HepG2 (cell line): ENCODE results near the gene SOX5. TPM values are rescaled to one million over a fixed set of nuclear protein-coding genes. Genes with fewer than 3 reads are reported as not detected.

Source experiments
- ATAC-seq: fragments of 200-7000 bp; cut with Tn5 transposase; 3 replicates; pipeline ENCODE4 v1.9.1; 2020; ENCODE audit warnings: mild to moderate bottlenecking, moderate library complexity
- BruUV-seq: library from RNA; stranded (reverse); fragments of 400-500 nt; replicated peaks from 2 replicates; lab custom pipeline; 2021; lab: Mats Ljungman, UMichigan
- CTCF ChIA-PET: fragments of 300-600 bp; formaldehyde crosslinking; extraction: SDS; loops from one replicate; lab custom pipeline; 2021; ENCODE audit warnings: low total read pairs, inconsistent platforms, low intra/inter-chr PET ratio; lab: Yijun Ruan, JAX
- POLR2A ChIA-PET: fragments of 350-600 bp; sonication (Branson Sonifier 250); formaldehyde crosslinking; loops from one replicate; lab custom pipeline; 2020; ENCODE audit warnings: antibody characterized with exemption, inconsistent platforms; lab: Yijun Ruan, JAX
- DNase-seq: peaks from one replicate; pipeline ENCODE4 v3.0.0-alpha.2; 2015; ENCODE audit warnings: low spot score
- FAIRE-seq: peaks from 3 replicates; lab custom pipeline; 2011; peaks lifted over from hg19 to GRCh38; lab: Jason Lieb, UNC
- H2AFZ ChIP-seq: one replicate; pipeline ENCODE4 v1.6.1; 2011; ENCODE audit warnings: low read length, inconsistent platforms
- H3K27ac ChIP-seq: fragments of 300-600 bp; 3 replicates; pipeline ENCODE4 v1.8.0; 2011; ENCODE audit warnings: mixed run types, mild to moderate bottlenecking, mixed read lengths, low read length, inconsistent platforms; ENCODE audit not compliant: insufficient read depth; ENCODE audit errors: extremely low read length
- H3K27me3 ChIP-seq, 2 experiments: fragments of 200-600 bp in 1 of 2; 2 replicates in 1 of 2; 3 replicates in 1 of 2; pipeline versions ENCODE4 v1.6.0 to v1.8.0; 2011; ENCODE audit warnings: low read length in 2 of 2, mild to moderate bottlenecking in 2 of 2, moderate library complexity in 2 of 2, inconsistent platforms in 1 of 2; ENCODE audit not compliant: insufficient read depth in 2 of 2, control insufficient read depth in 1 of 2
- H3K36me3 ChIP-seq, 2 experiments: fragments of 200-600 bp in 1 of 2; replicated peaks in 1 of 2; 2 replicates in 1 of 2; 3 replicates in 1 of 2; pipeline versions ENCODE4 v1.5.1 to v1.8.0; 2011; ENCODE audit warnings: low read length in 2 of 2, inconsistent platforms in 1 of 2; ENCODE audit not compliant: insufficient read depth in 2 of 2, control insufficient read depth in 1 of 2
- H3K4me1 ChIP-seq: 2 replicates; pipeline ENCODE4 v1.5.1; 2012; ENCODE audit warnings: low read length, inconsistent platforms; ENCODE audit not compliant: insufficient read depth
- H3K4me2 ChIP-seq: 2 replicates; pipeline ENCODE4 v1.6.0; 2011; ENCODE audit warnings: low read depth, low read length, inconsistent platforms
- H3K4me3 ChIP-seq, 3 experiments: fragments of 200-600 bp in 1 of 3; sonication (generic), shearing (Covaris generic) in 1 of 3; replicated peaks in 1 of 3; 2 replicates each; pipeline ENCODE4 v1.5.1; 2011 to 2016; ENCODE audit warnings: low read length in 3 of 3, inconsistent platforms in 2 of 3, low read depth in 2 of 3, mild to moderate bottlenecking in 2 of 3, control low read depth in 1 of 3, mixed read lengths in 1 of 3; ENCODE audit not compliant: insufficient read depth in 1 of 3
- H3K79me2 ChIP-seq: one replicate; pipeline ENCODE4 v1.6.1; 2011; ENCODE audit warnings: low read length, inconsistent platforms; ENCODE audit not compliant: insufficient read depth
- H3K9ac ChIP-seq: 2 replicates; pipeline ENCODE4 v1.6.0; 2011; ENCODE audit warnings: mild to moderate bottlenecking, low read depth, low read length, inconsistent platforms; ENCODE audit not compliant: insufficient read depth
- H3K9me3 ChIP-seq: 2 replicates; pipeline ENCODE4 v1.5.1; 2012; ENCODE audit warnings: mild to moderate bottlenecking, low read length
- H4K20me1 ChIP-seq: 2 replicates; pipeline ENCODE4 v1.6.0; 2011; ENCODE audit warnings: inconsistent platforms, mild to moderate bottlenecking, low read length, moderate library complexity; ENCODE audit not compliant: insufficient read depth
- AHDC1 ChIP-seq: sonication (generic); formaldehyde crosslinking; IDR thresholded peaks from 2 replicates; pipeline ENCODE4 v1.5.1; 2020; ENCODE audit warnings: mild to moderate bottlenecking, missing genetic modification reagents, borderline replicate concordance
- DR1 ChIP-seq: sonication (generic); formaldehyde crosslinking; IDR thresholded peaks from 2 replicates; pipeline ENCODE4 v1.8.0; 2021; ENCODE audit warnings: mild to moderate bottlenecking, missing genetic modification reagents, inconsistent platforms
- GATA4 ChIP-seq: sonication (generic); IDR thresholded peaks from 2 replicates; pipeline ENCODE4 v1.6.1; 2016; ENCODE audit warnings: antibody characterized with exemption, low read depth, borderline replicate concordance
- MIER2 ChIP-seq: IDR thresholded peaks from 2 replicates; pipeline ENCODE4 v1.6.1; 2016; ENCODE audit warnings: missing biosample characterization, missing genetic modification reagents
- NONO ChIP-seq, 2 experiments: fragments of 450-650 bp in 1 of 2; sonication (generic) in 1 of 2; formaldehyde crosslinking in 1 of 2; IDR thresholded peaks in 1 of 2; conservative IDR thresholded peaks in 1 of 2; 2 replicates each; pipeline versions ENCODE4 v1.6.1 to v1.8.0; 2017 to 2022; ENCODE audit warnings: mild to moderate bottlenecking in 1 of 2, missing genetic modification reagents in 1 of 2, moderate library complexity in 1 of 2
- ZBTB3 ChIP-seq: sonication (generic); formaldehyde crosslinking; IDR thresholded peaks from 2 replicates; pipeline ENCODE4 v1.4.0; 2020; ENCODE audit warnings: low read depth, mild to moderate bottlenecking, moderate library complexity, missing genetic modification reagents, borderline replicate concordance
- ZNF136 ChIP-seq: sonication (generic); formaldehyde crosslinking; IDR thresholded peaks from 2 replicates; pipeline ENCODE4 v1.8.1; 2022; ENCODE audit warnings: low read depth, mild to moderate bottlenecking, moderate library complexity, missing genetic modification reagents
- ZNF333 ChIP-seq: sonication (generic); formaldehyde crosslinking; IDR thresholded peaks from 2 replicates; pipeline ENCODE4 v1.4.0; 2020; ENCODE audit warnings: mild to moderate bottlenecking, missing genetic modification reagents, borderline replicate concordance
- ZNF451 ChIP-seq: sonication (generic); formaldehyde crosslinking; IDR thresholded peaks from 2 replicates; pipeline ENCODE4 v1.5.0; 2020; ENCODE audit warnings: mild to moderate bottlenecking, missing genetic modification reagents
- ZNF567 ChIP-seq: sonication (generic); formaldehyde crosslinking; IDR thresholded peaks from 2 replicates; pipeline ENCODE4 v1.8.1; 2023; ENCODE audit warnings: mild to moderate bottlenecking, missing genetic modification reagents, borderline replicate concordance
- ZSCAN25 ChIP-seq: sonication (generic); formaldehyde crosslinking; IDR thresholded peaks from 2 replicates; pipeline ENCODE4 v1.8.0; 2022; ENCODE audit warnings: mild to moderate bottlenecking, missing genetic modification reagents
- ZSCAN30 ChIP-seq: sonication (generic); formaldehyde crosslinking; IDR thresholded peaks from 2 replicates; pipeline ENCODE4 v1.5.0; 2020; ENCODE audit warnings: mild to moderate bottlenecking, missing genetic modification reagents
- WGBS: methylation state at CpG from one replicate; pipeline ENCODE4 v1.1.6; 2017; ENCODE audit warnings: low lambda C conversion rate; 5-methylcytosine and 5-hydroxymethylcytosine counted together
- in situ Hi-C: cut with HindIII; loops from 2 replicates; pipeline ENCODE4 v1.10.0; 2017; ENCODE audit warnings: low pct_unique_long_range_greater_than_20kb; ENCODE audit not compliant: extremely low pct_ligation_motif_present
- intact Hi-C: fragments of 100-400 bp; cut with micrococcal nuclease; formaldehyde crosslinking; loops from one replicate; pipeline ENCODE4 v1.10.0; 2022; ENCODE audit not compliant: unreplicated experiment
- polyA plus RNA-seq, 8 experiments: library from polyadenylated mRNA; depleted of rRNA in 3 of 8; stranded (reverse) in 7 of 8; unstranded in 1 of 8; fragments of >200 nt; fragmentation: Illumina TruSeq in 4 of 8; extraction: Trizol in 4 of 8; gene quantifications; 2 replicates each; pipeline versions ENCODE4 v1.2.1 to v1.2.3, GENCODE V29; 2011 to 2016; ENCODE audit warnings: low read depth in 4 of 8, missing spikeins in 1 of 8, mixed read lengths in 1 of 8; ENCODE audit not compliant: insufficient read depth in 1 of 8
- total RNA-seq, 5 experiments: library from RNA; depleted of rRNA; stranded (reverse); fragments of >200 nt; fragmentation: Illumina TruSeq; extraction: Trizol; gene quantifications; 2 replicates each; pipeline ENCODE4 v1.2.3, GENCODE V29; 2016; ENCODE audit warnings: low read depth in 1 of 5
- TF ChIP-seq, protein P1 (sequence below): sonication (generic); formaldehyde crosslinking; IDR thresholded peaks from 2 replicates; pipeline ENCODE4 v1.4.0; 2020; ENCODE audit warnings: missing genetic modification reagents, borderline replicate concordance

SOX5 gene
- total and polyA plus RNA-seq, 2 of the 13 experiments (the other 11 are each of a cell fraction or from before 2014, with no cell fraction given): 18.5 to 76.4 TPM

DNA sequence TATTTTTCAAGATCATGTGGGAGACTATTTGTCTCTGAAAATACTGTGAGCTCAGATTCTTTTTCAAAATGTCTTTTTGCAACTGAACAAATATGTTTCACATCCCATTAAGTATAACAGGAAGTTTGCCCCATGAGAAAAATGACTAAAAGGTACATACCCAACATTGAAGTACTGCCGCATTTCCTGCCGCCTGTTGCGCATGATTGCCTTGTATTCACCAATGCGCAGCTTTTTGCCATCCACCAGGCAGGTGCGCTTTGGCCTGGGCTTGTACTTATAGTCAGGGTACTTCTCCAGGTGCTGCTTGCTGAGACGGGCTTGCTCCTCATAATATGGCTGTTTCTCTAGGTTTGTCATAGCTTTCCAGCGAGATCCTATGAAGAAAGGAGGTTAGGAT is 413.2 kb downstream of the SOX5 start:
- H3K4me2 ChIP-seq: no peak overlapping the region
- intact Hi-C loops: no loop called here
- H2AFZ ChIP-seq: no peak overlapping the region
- no peaks in the 10 kb centered on the region for H3K9me3 ChIP-seq
- H3K4me1 ChIP-seq: no peaks in the 10 kb centered on the region
- BruUV-seq: no TSS peak
- DNase-seq (no peak), ATAC-seq (no peak), FAIRE-seq (no peak)
- H4K20me1 ChIP-seq: no peaks in the 10 kb centered on the region
- H3K36me3 ChIP-seq: peaks cover 6 to 33% of the 10 kb centered on the region in 2 experiments
- H3K9ac ChIP-seq: no peak overlapping the region
- no peaks in the 10 kb centered on the region for H3K79me2 ChIP-seq
- no peak overlapping the region for H3K4me3 ChIP-seq
- POLR2A ChIA-PET: no interaction called here
- H3K27me3 ChIP-seq: no peaks in the 10 kb centered on the region; a peak in 1 of 5 replicates
- CTCF ChIA-PET: no interaction called here
- in situ Hi-C loops: no loop called here
- no peak overlapping the region for H3K27ac ChIP-seq
- 98% methylated on average over 7 of the region's 7 CpGs for WGBS
- no peak for TF ChIP-seq MIER2 (CRISPR knock-in tag)
- TF ChIP-seq AHDC1 (CRISPR knock-in tag): no peak
- no peak for TF ChIP-seq DR1 (CRISPR knock-in tag)
- TF ChIP-seq ZNF567 (CRISPR knock-in tag): no peak
- no peak for TF ChIP-seq NONO (IDR thresholded peaks at IDR 0.05)
- no peak for TF ChIP-seq NONO (CRISPR knock-in tag; conservative IDR thresholded peaks at IDR 0.05)
- TF ChIP-seq, protein P1, sequence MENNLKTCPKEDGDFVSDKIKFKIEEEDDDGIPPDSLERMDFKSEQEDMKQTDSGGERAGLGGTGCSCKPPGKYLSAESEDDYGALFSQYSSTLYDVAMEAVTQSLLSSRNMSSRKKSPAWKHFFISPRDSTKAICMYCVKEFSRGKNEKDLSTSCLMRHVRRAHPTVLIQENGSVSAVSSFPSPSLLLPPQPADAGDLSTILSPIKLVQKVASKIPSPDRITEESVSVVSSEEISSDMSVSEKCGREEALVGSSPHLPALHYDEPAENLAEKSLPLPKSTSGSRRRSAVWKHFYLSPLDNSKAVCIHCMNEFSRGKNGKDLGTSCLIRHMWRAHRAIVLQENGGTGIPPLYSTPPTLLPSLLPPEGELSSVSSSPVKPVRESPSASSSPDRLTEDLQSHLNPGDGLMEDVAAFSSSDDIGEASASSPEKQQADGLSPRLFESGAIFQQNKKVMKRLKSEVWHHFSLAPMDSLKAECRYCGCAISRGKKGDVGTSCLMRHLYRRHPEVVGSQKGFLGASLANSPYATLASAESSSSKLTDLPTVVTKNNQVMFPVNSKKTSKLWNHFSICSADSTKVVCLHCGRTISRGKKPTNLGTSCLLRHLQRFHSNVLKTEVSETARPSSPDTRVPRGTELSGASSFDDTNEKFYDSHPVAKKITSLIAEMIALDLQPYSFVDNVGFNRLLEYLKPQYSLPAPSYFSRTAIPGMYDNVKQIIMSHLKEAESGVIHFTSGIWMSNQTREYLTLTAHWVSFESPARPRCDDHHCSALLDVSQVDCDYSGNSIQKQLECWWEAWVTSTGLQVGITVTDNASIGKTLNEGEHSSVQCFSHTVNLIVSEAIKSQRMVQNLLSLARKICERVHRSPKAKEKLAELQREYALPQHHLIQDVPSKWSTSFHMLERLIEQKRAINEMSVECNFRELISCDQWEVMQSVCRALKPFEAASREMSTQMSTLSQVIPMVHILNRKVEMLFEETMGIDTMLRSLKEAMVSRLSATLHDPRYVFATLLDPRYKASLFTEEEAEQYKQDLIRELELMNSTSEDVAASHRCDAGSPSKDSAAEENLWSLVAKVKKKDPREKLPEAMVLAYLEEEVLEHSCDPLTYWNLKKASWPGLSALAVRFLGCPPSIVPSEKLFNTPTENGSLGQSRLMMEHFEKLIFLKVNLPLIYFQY: no peak
- TF ChIP-seq GATA4: no peak
- no peak for TF ChIP-seq ZNF333
- TF ChIP-seq ZNF136 (CRISPR knock-in tag): no peak
- no peak for TF ChIP-seq ZSCAN30 (CRISPR knock-in tag)
- TF ChIP-seq ZSCAN25: no peak
- no peak for TF ChIP-seq ZBTB3
- TF ChIP-seq ZNF451: no peak
